ENCODE measurements around the gene GJB5. TPM values are rescaled to one million over a fixed set of nuclear protein-coding genes. Genes with fewer than 3 reads are reported as not detected.

The GJB5 gene
- total and polyA plus RNA-seq, 2 of the 8 experiments (the other 6 are each of a cell fraction or from before 2014, with no cell fraction given), result 0.86 to 3.1 TPM

DNA sequence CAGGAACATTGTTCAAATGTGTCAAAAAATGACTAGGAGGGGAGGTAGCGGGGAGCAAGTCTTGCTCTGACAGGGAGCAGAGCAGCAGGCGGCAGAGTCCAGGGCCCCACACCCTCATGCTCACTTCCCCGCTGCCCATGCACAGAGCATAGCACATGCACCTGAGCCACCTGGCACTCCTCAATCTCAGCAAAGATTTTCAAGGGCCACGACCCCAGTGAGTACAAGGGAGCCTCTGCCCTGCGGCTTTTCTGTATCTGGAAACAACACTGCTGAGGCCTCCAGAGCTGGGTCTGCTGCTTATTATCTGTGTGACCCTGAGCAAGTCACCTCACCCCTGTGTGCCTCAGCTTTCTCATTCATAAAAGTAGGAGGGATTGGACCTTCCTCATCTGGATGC is 25.1 kb downstream of the GJB5 start:
- Histone ChIP-seq H3K36me3 (ENCODE audit: control insufficient read depth in 2 of 4, insufficient read depth in 4 of 4, low read length in 3 of 4) (no peaks in the 10 kb centered on the region), H3K4me1 (replicated peaks in 1 of 4; ENCODE audit: control insufficient read depth in 3 of 4, insufficient read depth in 4 of 4, low read length in 3 of 4) (peaks cover 0 to 14% (median 5%) of the 10 kb centered on the region in 4 experiments; a peak in 4 of 7 replicates), H3K27me3 (replicated peaks in 1 of 4; ENCODE audit: control insufficient read depth in 3 of 4, extremely low read depth in 1 of 4, insufficient read depth in 3 of 4, low read length in 3 of 4) (peaks cover 0 to 24% (median 10%) of the 10 kb centered on the region in 4 experiments; a peak in 5 of 7 replicates), H3K9ac (replicated peaks in 1 of 4; ENCODE audit: extremely low read depth in 1 of 4, low read depth in 3 of 4, low read length in 3 of 4) (no peak overlapping the region), H2AK5ac (ENCODE audit: low read depth, low read length) (no peak overlapping the region), H2BK15ac (ENCODE audit: low read length) (no peak overlapping the region), H3K18ac (ENCODE audit: extremely low read depth, low read length) (no peak overlapping the region), H2BK20ac (ENCODE audit: low read length) (no peak overlapping the region), H2BK12ac (ENCODE audit: low read depth, low read length) (no peak overlapping the region), H3K79me1 (ENCODE audit: low read depth, low read length) (no peaks in the 10 kb centered on the region), H3K23me2 (ENCODE audit: low read depth, low read length) (peaks cover 15% of the 10 kb centered on the region; the same call in 1 of the 2 replicates), H2BK5ac (ENCODE audit: low read depth, low read length) (no peak overlapping the region), H4K91ac (replicated peaks; ENCODE audit: insufficient read length, low read length) (no peak overlapping the region), H3K79me2 (ENCODE audit: control insufficient read depth in 1 of 2, insufficient read depth in 2 of 2, low read length in 2 of 2) (no peaks in the 10 kb centered on the region), H3K4ac (replicated peaks; ENCODE audit: insufficient read length, low read depth, low read length) (no peak overlapping the region), H3K23ac (ENCODE audit: insufficient read length) (no peak overlapping the region), H2AFZ (ENCODE audit: low read length) (no peak overlapping the region), H3K4me2 (ENCODE audit: insufficient read depth in 1 of 2, low read depth in 2 of 2, low read length in 2 of 2) (no peak overlapping the region), H3K14ac (ENCODE audit: insufficient read length) (no peak overlapping the region), H4K20me1 (replicated peaks in 1 of 2; ENCODE audit: control insufficient read depth in 1 of 2, insufficient read depth in 2 of 2, low read length in 2 of 2) (no peaks in the 10 kb centered on the region), H2BK120ac (replicated peaks; ENCODE audit: low read depth, low read length) (no peak overlapping the region), H3K56ac (replicated peaks; ENCODE audit: insufficient read length, low read depth, low read length) (no peak overlapping the region), H3K27ac (ENCODE audit: low read depth, low read length) (no peak overlapping the region), H4K5ac (ENCODE audit: insufficient read length, low read depth, low read length) (no peak overlapping the region), H4K8ac (ENCODE audit: extremely low read depth, insufficient read depth, low read length) (no peak overlapping the region), H3K4me3 (ENCODE audit: extremely low read depth in 1 of 4, insufficient read depth in 2 of 4, low read depth in 3 of 4, low read length in 4 of 4) (no peak overlapping the region), H3K9me3 (ENCODE audit: insufficient read depth in 2 of 2, low read depth in 1 of 2, low read length in 1 of 2) (no peaks in the 10 kb centered on the region)
- FAIRE-seq (no peak), DNase-seq (ENCODE audit: low read depth in 1 of 2, low spot score in 2 of 2) (no peak)
- no peak for TF ChIP-seq CREB1 (IDR thresholded peaks at IDR 0.05)
- TF ChIP-seq KDM1A (IDR thresholded peaks at IDR 0.05; ENCODE audit: borderline replicate concordance, low read length), result no peak
- ChIA-PET POLR2A (ENCODE audit: partially characterized antibody) (interaction anchor here (0.5 kb wide), 1 partner anchor 565 kb away, joined by 4 read pairs; no protein-coding TSS in a partner anchor), CTCF (ENCODE audit: partially characterized antibody) (interaction anchor here (0.9 to 3.6 kb wide), 2 partner anchors 38 to 73 kb away, joined by 3 to 17 read pairs; no protein-coding TSS in a partner anchor)
- 90% methylated on average over 5 of the region's 5 CpGs; no CpG with 5 or more reads in 1 of the 2 experiments for WGBS, 2 experiments (ENCODE audit: extremely low coverage in 1 of 2, insufficient coverage in 1 of 2, insufficient read length in 1 of 2, insufficient replicate concordance in 2 of 2, low coverage in 1 of 2, low lambda C conversion rate in 2 of 2, missing lambda C conversion rate in 1 of 2)

All from H1 (cell line).